Osteoblast (primary cell): ENCODE results near the gene MEGF11. TPM values are rescaled to one million over a fixed set of nuclear protein-coding genes. Genes with fewer than 3 reads are reported as not detected.

Experiments
- DNase-seq: peaks from one replicate; pipeline ENCODE4 v3.0.0; 2011; ENCODE audit warnings: low spot score, mixed read lengths; ENCODE audit not compliant: insufficient read length; ENCODE audit errors: missing footprints
- H2AFZ ChIP-seq: 2 replicates; pipeline ENCODE4 v1.6.0; 2011; ENCODE audit warnings: mild to moderate bottlenecking, low read length
- H3K27ac ChIP-seq: 2 replicates; pipeline ENCODE4 v1.5.1; 2011; ENCODE audit warnings: mild to moderate bottlenecking, low read depth, low read length, moderate library complexity
- H3K27me3 ChIP-seq: 2 replicates; pipeline ENCODE4 v1.6.0; 2012; ENCODE audit warnings: mild to moderate bottlenecking, control low read depth, inconsistent platforms, low read length, moderate library complexity; ENCODE audit not compliant: insufficient read depth
- H3K36me3 ChIP-seq: 2 replicates; pipeline ENCODE4 v1.5.1; 2011; ENCODE audit warnings: mild to moderate bottlenecking, low read length, control low read depth, moderate library complexity; ENCODE audit not compliant: insufficient read depth
- H3K4me1 ChIP-seq: 2 replicates; pipeline ENCODE4 v1.5.1; 2011; ENCODE audit warnings: mild to moderate bottlenecking, low read length, control low read depth, moderate library complexity; ENCODE audit not compliant: insufficient read depth
- H3K4me2 ChIP-seq: 2 replicates; pipeline ENCODE4 v1.6.0; 2011; ENCODE audit warnings: mild to moderate bottlenecking, low read length; ENCODE audit not compliant: insufficient read depth
- H3K4me3 ChIP-seq: fragments of 200-600 bp; sonication (generic); 3 replicates; pipeline ENCODE4 v1.5.1; 2012; ENCODE audit warnings: mild to moderate bottlenecking, low read length, inconsistent platforms; ENCODE audit not compliant: insufficient read depth
- H3K79me2 ChIP-seq: 2 replicates; pipeline ENCODE4 v1.6.0; 2012; ENCODE audit warnings: mild to moderate bottlenecking, low read length, control low read depth, inconsistent platforms; ENCODE audit not compliant: insufficient read depth
- H3K9me3 ChIP-seq: 2 replicates; pipeline ENCODE4 v1.5.1; 2011; ENCODE audit warnings: low read depth, low read length, control low read depth
- H4K20me1 ChIP-seq: 2 replicates; pipeline ENCODE4 v1.6.0; 2012; ENCODE audit warnings: mild to moderate bottlenecking, low read length, control low read depth; ENCODE audit not compliant: insufficient read depth
- CTCF ChIP-seq: IDR thresholded peaks from 2 replicates; pipeline ENCODE4 v1.5.1; 2011; ENCODE audit warnings: mild to moderate bottlenecking, low read depth, low read length, moderate library complexity; ENCODE audit errors: extremely low read depth
- total RNA-seq: library from RNA; depleted of rRNA; stranded (reverse); fragments of >200 nt; gene quantifications from 2 replicates; pipeline ENCODE4 v1.2.3, GENCODE V29; 2012

The MEGF11 gene
- total RNA-seq, 1 donor: not detected

GRCh38 chr15:65893060-65893459 is 360.5 kb downstream of the MEGF11 start:
- no peak overlapping the region for H3K4me3 ChIP-seq
- no peak overlapping the region for H3K4me2 ChIP-seq
- H3K27ac ChIP-seq: no peak overlapping the region
- H3K27me3 ChIP-seq: no peaks in the 10 kb centered on the region
- no peak for DNase-seq
- H4K20me1 ChIP-seq: peaks cover 10% of the 10 kb centered on the region
- H3K79me2 ChIP-seq: peaks cover 28% of the 10 kb centered on the region
- H3K4me1 ChIP-seq: no peaks in the 10 kb centered on the region
- no peaks in the 10 kb centered on the region for H3K9me3 ChIP-seq
- H2AFZ ChIP-seq: no peak overlapping the region
- TF ChIP-seq CTCF: no peak
- H3K36me3 ChIP-seq: peaks cover 41% of the 10 kb centered on the region

GRCh38 chr15:65888981-65889380 is 364.6 kb downstream of the MEGF11 start:
- no peak overlapping the region for H2AFZ ChIP-seq
- H3K4me2 ChIP-seq: no peak overlapping the region
- DNase-seq: no peak
- H3K36me3 ChIP-seq: peaks cover 58% of the 10 kb centered on the region
- no peak overlapping the region for H3K27ac ChIP-seq
- no peaks in the 10 kb centered on the region for H3K27me3 ChIP-seq
- H3K4me3 ChIP-seq: no peak overlapping the region
- no peaks in the 10 kb centered on the region for H3K4me1 ChIP-seq
- TF ChIP-seq CTCF: no peak
- peaks cover 56% of the 10 kb centered on the region for H3K79me2 ChIP-seq
- peaks cover 10% of the 10 kb centered on the region for H4K20me1 ChIP-seq
- no peaks in the 10 kb centered on the region for H3K9me3 ChIP-seq

- Histone ChIP-seq H3K9me3 (no peaks in the 10 kb centered on the region), H3K27me3 (no peaks in the 10 kb centered on the region), H4K20me1 (peaks cover 14% of the 10 kb centered on the region), H3K4me2 (no peak overlapping the region), H3K27ac (no peak overlapping the region), H2AFZ (no peak overlapping the region), H3K4me1 (no peaks in the 10 kb centered on the region), H3K36me3 (peaks cover 58% of the 10 kb centered on the region), H3K4me3 (no peak overlapping the region), H3K79me2 (peaks cover 63% of the 10 kb centered on the region)
- no peak for TF ChIP-seq CTCF
- DNase-seq: no peak
Measured at GRCh38 chr15:65887565-65887964, 366.0 kb downstream of the MEGF11 start.

GRCh38 chr15:65885668-65886218 is 367.8 kb downstream of the MEGF11 start:
- no peak overlapping the region for H3K4me2 ChIP-seq
- DNase-seq: no peak
- H2AFZ ChIP-seq: no peak overlapping the region
- H4K20me1 ChIP-seq: peaks cover 13% of the 10 kb centered on the region
- no peaks in the 10 kb centered on the region for H3K4me1 ChIP-seq
- TF ChIP-seq CTCF: no peak
- no peak overlapping the region for H3K4me3 ChIP-seq
- H3K36me3 ChIP-seq: peaks cover 58% of the 10 kb centered on the region
- H3K9me3 ChIP-seq: no peaks in the 10 kb centered on the region
- H3K27ac ChIP-seq: no peak overlapping the region
- H3K79me2 ChIP-seq: peaks cover 69% of the 10 kb centered on the region
- no peaks in the 10 kb centered on the region for H3K27me3 ChIP-seq
